HG03565 (cell line): ENCODE data around the gene CCDC188.

Experiments used
- ATAC-seq: cut with Tn5 transposase; IDR thresholded peaks from one replicate; pipeline ENCODE4 v1.9.1; 2021; ENCODE audit warnings: mild to moderate bottlenecking, moderate library complexity; ENCODE audit not compliant: unreplicated experiment

CCDC188 gene

DNA sequence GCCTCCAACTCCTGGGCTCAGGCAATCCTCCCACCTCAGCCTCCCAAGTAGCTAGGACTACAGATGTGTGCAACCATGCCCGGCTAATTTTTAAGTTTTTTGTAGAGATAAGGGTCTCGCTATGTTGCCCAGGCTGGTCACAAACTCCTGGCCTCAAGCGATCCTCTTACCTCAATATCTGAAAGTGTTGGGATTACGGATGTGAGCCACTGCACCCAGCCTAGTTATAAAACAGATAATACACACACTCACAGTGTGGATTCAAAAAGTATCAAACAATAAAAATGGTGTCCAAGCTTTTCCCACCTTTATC is 377 bp upstream of the CCDC188 start:
- no peak for ATAC-seq

DNA sequence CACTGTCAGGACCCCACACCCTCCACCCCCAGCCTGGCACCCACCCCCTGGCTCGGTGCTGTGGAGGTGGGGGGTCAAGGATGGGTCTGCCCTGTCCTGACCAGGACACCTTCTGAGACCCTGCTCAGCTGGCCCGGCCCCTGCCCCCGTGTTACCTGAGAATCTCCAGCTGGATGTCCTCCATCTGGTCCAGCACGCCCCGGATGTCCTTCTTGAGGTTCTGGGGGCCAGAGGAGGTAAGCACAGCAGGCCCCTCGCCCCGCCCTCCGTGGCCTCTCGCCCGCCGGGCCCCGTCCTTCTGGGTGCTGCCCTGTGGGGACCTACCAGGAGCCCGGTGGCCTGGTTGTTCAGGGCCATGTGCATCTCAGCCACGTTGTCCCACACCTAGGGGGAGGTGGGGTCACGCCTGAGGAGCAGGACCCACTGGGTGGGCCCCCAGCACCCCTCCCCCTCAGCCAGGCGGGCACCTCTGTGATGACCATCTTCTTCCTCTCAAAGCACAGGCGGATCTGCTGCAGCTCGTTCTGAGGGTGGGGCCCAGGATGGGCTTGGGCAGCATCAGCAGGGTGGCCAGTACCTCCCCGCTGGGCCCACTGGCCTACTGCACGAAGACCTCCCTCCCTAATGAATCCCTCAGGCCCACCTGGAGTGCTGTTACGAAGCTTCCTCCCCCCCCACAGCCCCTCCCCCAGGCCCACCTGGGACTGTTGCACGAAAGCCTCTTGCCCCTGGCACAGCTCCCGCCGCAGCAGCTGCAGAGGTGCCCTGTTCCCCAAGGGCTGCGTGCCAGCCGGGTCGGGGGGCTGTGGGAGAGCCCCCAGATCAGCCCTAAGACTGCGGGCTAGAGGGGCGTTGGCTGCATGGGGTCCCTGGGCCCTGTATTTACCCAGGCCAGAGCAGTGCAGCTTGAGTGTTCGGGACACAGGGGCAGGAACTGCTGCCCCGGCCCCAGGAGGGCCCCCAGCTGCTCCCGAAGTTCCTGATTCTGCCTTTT is 1.3 kb downstream of the CCDC188 start:
- no peak for ATAC-seq

DNA sequence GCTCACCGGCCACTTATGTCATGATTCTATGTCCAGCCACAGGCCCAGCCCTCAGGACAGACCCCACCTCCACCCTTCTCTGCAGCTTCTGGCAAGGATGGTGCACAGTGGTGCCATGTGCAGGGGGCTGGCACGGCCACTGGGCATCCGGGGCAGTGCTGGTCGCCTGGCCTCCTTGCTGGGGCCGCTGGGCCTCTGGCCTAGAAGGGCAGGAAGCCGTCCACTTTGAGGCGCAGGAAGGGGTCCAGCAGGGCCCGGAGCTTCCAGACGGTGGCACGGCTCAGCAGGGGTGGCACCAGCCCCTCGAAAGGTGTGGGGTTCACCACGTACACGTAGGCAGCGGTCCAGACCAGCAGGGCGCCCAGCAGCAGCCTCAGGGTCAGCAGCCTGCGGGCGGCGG is 2.4 kb downstream of the CCDC188 start:
- ATAC-seq, result no peak

DNA sequence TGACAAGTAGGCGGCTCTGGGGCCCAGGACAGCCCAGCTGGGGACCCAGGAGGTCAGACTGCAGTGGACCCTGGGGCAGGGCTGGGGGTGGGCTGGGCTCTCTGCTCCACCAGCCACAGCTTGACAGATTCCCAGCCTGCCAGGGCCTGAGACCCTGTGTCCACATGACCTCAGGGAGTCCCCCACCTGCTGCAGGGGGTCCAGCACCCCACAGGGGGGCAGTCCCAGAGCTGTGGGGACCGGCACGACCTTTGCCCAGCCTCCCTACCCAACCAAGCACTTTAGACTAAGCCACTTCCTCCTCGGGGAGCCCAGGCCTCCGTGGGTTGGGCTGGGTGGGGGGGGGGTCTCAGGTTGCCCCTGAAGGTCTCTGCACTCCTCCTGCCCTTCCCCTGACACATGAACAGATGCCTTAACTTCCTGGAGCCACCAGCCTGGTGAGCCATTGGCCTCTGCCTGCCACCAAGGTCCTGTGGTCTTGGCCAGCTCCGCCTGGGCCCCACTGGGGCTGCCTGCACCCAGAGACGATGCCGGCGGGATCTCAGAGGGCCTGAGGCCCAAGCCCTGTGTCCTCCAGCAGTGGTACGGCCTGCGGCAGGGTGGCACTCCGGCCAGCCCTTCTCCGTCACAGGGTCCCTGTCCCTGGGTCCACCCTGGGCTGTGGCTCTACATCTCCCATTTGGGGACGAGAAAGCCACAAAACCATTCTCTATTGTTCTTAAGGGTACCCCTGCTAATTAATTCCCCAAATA is 3.4 kb downstream of the CCDC188 start:
- ATAC-seq, result no peak

- ATAC-seq, result no peak
These were observed 4.1 kb downstream of the CCDC188 start for GRCh38 chr22:20146777-20147176.

GRCh38 chr22:20145832-20146223 is 5.0 kb downstream of the CCDC188 start:
- ATAC-seq, result no peak

DNA sequence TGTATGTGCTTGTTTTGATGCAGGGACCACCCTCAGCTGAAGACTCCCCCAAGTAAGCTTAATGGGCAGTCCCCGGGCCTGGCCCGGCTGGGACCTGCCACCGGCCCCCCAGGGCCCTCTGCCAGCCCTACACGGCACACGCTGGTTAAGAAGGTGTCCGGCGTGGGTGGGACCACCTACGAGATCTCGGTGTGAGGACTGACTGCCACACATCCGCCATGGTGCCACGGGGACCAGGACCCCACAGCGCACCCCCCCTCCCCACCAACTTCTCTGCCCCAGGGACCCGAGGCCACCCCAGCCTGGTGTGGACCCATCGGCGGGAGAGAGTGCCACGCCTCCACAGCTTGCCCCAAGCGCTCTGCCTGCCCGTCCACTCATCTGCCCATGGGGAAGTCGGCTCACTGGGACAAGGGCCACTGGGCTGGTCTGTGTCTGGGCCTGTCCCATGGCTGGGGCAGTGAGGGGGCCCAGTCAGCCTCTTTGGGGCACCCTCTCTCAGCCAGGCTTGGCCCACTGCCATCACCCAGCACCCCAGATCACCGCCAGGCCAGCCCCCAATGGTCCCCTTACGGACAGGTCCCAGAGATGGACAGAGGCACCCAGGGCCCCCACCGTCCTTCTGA is 5.5 kb downstream of the CCDC188 start:
- no peak for ATAC-seq

DNA sequence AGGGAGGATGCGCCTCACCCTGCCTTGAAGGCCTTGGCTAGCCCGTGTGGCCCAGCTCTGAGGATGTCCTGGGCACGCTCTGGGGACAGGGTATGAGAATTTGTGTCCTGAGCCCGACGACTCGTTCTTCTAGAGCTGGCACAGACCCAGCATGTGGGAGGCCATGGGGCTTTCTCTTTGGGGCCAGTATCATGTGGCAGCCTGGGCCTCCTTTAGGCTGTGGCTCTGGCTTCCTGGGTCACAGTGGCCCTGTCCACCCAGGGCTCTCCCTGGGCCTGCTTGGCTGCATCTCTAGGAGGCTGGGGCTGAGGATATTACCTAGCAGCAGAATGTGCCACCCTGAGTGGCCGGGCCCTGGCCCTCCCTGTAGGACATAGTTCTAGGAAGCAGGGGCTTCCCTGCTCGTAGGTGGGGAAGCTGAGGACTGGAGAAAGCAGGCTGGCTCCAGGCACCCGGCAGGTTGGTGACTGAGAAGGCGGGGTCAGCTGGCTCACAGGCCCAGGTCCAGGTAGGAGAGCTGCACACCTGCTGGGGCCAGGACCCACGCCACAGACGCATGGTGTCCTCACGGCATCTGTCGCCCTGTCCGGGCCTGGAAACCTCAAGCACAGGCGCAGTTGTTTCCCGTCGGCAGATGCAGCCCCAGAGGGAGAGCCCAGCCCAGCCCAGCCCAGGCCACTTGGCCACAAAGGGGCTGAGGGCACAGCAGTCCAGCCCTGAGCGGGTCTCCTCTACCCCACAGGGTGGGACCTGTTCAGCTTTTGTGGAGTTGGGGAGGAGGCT is 6.8 kb downstream of the CCDC188 start:
- ATAC-seq, result no peak

GRCh38 chr22:20142711-20143621 is 7.9 kb downstream of the CCDC188 start:
- no peak for ATAC-seq

DNA sequence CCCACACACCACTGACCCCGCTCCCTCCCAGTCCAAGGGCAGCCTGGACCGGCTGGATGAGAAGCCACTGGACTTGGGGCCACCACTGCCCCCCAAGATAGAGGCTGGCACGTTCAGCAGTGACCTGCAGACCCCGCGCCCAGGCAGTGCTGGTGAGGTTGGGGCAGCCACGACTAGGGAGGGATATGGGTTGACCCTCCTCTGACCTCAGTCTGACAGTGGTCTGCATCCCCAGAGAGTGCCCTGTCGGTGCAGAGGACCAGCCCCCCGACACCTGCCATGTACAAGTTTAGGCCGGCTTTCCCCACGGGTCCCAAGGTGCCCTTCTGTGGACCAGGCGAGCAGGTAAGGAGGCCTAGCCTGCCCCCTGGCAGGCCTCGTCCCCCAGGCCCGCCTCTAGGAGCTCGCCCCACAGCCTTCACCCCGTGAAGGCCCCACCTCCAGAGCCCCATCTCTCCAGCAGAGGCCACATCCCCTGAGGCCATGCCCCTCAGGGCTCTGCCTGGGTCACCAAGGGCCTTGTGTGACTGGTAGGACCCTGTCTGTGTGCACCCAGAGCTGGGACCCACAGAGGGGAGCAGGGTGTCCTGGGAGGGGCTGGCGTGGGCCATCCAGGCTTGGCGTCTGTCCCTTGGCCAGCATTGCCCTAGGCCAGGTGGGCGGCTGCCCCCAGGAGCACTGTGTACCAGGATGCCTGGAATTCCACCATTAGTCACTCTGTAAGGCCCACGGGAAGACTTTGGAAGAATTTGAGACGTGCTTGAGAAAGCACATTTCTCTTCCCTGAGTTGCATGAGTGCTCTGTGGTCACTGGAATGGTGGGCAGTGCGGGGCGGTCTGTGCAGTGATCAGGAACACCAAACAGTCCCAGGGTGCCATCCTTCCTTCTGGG is 9.4 kb downstream of the CCDC188 start:
- ATAC-seq, result no peak

- no peak for ATAC-seq
These were observed 10.3 kb downstream of the CCDC188 start for GRCh38 chr22:20140521-20140964.

- ATAC-seq, result no peak
These were observed 10.8 kb downstream of the CCDC188 start for GRCh38 chr22:20140107-20140445.

GRCh38 chr22:20139391-20140106 is 11.3 kb downstream of the CCDC188 start:
- no peak for ATAC-seq

DNA sequence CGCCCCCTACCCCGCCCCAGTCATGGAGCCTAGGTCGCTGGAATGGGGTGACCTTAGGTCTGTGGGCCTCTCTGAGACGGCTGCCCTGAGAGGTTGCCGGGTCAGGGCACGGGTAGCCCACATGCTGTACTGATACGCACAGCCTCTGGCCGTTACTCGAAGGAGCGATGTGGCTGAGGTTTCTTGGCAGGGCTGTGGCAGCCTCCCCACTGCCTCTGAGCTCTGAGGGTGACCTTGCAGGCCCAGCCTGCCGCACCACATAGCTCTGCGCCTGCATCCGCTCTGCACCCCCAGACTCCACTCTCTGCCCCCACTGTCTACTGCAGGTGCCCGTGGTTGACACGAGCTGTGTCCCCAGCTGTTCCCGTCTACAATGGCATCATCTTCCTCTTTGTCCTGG is 12.0 kb downstream of the CCDC188 start:
- no peak for ATAC-seq

- no peak for ATAC-seq
These were observed 12.5 kb downstream of the CCDC188 start for GRCh38 chr22:20138417-20138738.

DNA sequence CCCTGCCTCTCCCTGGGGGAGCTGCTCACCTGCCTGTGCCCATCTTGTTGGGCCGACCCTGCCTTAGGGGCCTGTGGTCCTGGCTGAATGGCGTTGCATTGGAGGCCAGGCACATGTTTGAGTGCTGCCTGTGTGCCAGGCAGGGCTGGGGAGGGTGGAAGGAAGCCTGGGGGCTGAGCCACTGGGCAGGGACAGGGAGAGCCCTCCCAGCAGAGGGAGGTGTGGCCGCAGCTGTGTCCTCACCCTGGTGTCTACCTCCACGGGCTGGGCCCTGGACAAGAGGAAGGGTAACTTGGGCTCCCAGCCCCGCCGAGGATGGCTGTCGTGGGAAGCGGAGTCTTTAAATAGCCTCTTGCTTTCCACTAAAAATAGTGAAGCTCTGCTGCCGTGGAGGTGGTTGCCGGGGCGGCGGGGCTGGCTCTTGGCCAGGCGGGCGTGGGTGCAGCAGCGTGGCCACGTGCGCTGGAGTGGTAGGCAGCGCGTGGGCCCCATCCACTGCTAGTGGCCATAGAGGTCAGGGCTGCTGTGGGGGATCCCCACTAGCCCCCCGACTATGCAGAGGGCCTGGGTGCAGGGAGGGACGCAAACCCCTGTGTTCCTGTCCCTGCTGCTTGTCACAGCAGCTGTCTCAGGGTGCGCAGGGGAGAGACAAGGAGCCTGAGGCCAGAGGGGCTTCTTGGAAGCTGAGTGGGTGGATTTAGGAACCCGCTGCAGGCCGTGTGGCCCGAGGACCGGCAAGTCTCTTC is 13.0 kb downstream of the CCDC188 start:
- ATAC-seq, result no peak

GRCh38 chr22:20137113-20137512 is 13.7 kb downstream of the CCDC188 start:
- ATAC-seq, result no peak

GRCh38 chr22:20136603-20136873 is 14.3 kb downstream of the CCDC188 start:
- no peak for ATAC-seq
